ENCODE measurements around the gene WDR5.

The WDR5 gene

GRCh38 chr9:134208310-134208841 lies 72.5 kb downstream of the WDR5 start:
- peak; percentile 63 for DNase-seq (ENCODE audit: low read depth)
- no peak overlapping the region for H3K4me3 ChIP-seq (ENCODE audit: control insufficient read depth, low read depth, low read length)
- no peak for TF ChIP-seq CTCF (conservative IDR thresholded peaks at IDR 0.05; ENCODE audit: control insufficient read depth, insufficient read depth, low read depth, low read length)

GRCh38 chr9:134208981-134209725 lies 73.3 kb downstream of the WDR5 start:
- no peak for DNase-seq (ENCODE audit: low read depth)
- TF ChIP-seq CTCF (conservative IDR thresholded peaks at IDR 0.05; ENCODE audit: control insufficient read depth, insufficient read depth, low read depth, low read length): no peak

More at GRCh38 chr9:134208981-134209725, 73.3 kb downstream of the WDR5 start:
- H3K4me3 ChIP-seq (ENCODE audit: control insufficient read depth, low read depth, low read length): no peak overlapping the region

All from fibroblast of mammary gland (primary cell).